HG03469 (cell line): Measurements from ENCODE around the gene TTLL3.
A peak's percentile ranks its signal among the peaks of the same experiment; 100 is the strongest.

Source experiments
- ATAC-seq: cut with Tn5 transposase; IDR thresholded peaks from one replicate; pipeline ENCODE4 v1.9.1; 2021; ENCODE audit warnings: mild to moderate bottlenecking, moderate library complexity, moderate number of reproducible peaks; ENCODE audit not compliant: unreplicated experiment

The TTLL3 gene

DNA sequence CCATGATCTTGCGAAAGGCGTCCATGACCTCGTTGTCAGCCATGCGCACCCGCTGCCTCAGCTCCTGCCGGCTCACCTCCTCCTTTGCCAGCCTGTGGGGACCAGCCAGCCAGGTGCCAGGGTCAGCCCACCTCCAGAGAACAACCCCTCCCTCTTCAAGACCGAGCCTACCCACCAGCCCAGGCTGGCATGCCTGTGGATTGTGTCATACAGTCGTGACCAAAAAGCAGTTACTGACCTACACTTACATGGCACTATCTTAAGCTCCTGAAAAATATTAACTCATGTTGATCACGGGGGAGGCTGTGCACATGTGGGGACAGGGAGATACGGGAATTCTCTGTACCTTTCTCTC is 29.6 kb upstream of the TTLL3 start:
- no peak for ATAC-seq

DNA sequence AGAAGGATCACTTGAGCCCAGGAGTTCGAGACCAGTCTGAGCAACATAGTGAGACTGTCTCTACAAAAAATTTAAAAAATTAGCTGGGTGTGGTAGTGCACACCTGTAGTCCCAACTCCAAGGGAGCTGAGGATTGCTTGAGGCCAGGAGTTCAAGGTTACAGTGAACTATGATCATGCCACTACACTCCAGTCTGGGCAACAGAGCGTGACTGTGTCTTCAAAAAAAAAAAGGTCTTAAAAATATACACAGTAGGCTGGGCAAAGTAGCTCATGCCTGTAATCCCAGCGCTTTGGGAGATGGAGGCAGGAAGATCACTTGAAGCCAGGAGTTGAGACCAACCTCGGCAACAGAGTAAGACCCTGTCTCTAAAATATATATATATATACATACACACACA is 29.2 kb upstream of the TTLL3 start:
- no peak for ATAC-seq

DNA sequence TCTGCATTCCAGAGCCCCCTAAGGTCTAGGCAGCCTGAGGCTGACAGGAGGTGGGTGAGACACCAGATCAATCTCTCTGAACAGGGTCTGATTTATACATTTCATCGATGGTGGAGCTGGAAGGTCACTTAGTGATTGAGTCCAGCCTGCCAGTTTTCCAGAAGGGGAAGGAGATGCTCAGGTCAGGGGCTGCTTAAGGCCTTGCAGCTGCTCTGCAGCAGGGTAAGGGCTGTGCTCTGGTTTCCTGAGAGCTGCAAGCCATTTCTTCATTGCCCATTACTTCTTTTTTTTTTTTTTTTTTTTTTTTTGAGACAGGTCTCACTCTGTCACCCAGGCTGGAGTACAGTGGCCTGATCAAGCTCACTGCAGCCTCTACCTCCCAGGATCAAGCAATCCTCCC is 28.5 kb upstream of the TTLL3 start:
- ATAC-seq, result no peak

DNA sequence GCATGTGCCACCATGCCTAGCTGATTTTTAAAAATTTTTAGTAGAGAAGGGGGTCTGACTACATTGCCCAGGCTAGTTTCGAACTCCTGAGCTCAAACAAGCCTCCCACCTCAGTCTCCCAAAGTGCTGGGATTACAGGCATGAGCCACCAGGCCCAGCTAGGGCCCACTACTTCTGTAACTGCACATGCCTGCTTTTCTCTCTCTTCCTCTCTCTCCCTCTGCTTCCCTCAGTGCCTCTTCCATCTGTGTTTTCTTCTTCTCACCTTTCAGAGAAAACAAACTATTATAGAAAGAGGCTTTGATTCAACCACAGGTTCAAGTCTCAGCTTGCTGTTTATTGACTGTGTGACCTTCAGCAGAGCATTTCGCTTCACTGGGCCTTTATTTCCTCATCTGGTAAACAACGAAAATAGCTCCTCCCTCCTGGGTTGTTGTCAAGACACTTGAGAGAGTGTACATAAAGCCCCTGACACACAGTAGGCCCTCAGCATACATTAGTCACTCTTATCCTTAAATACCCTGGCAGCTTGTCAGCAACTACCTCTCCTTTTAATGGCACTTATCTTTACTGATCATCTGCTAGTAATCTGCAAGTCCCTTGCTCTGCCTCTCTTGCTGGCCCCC is 28.0 kb upstream of the TTLL3 start:
- ATAC-seq, result no peak

DNA sequence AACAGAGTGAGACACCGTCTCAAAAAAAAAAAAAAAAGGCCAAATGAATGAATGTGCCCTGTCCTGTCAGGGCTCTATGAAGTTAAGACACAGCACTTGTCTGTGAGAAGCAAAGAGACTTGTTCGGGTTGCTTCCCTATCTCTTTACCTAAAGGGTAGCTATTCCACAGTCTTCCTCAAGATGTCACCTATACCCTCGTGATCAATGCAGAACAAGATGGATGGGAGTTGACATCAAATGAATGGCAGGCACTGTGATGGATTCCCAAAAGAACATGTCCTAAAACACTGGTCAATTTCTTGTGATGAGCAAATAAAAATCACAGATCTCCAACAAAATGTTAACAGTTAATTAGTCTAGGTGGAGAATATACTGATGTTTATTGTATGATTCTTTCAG is 27.3 kb upstream of the TTLL3 start:
- no peak for ATAC-seq

DNA sequence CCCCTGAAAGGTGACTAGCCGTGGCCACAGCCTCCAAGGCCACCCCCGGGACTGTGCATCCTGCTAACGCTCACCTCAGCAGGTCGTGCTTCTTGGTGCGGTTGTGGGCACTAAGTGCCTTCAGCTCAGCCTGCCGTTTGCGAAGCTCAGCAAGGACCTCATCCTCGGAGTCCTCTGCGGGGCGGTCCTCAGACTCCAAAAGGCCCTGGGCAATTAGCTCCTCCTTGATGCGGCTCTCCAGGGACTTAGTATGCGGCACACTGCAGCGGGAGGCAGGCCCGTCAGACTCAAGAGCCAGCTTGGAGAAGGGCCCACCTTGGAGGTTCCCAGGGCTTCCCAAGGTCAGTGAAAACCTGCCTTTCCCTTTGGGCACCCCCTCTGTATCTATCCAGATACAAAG is 26.1 kb upstream of the TTLL3 start:
- ATAC-seq, result no peak

DNA sequence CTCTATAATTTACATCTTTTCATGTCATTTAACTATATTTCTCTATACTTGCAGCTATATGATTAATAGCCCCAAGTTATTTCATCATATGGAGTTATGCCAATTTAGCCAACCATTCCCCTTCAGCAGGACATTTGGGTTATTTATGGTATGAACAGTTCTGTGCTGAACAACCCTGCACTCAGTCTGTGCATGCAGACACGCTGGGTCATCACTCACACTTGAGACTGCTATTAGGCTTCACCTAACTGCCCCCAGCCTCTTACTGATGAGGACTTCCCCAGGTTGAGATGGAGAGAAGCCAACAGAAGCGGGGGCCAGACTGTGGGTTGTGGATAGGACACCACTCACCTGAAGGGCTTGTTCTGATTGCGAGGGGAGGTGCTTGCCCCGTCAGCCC is 25.1 kb upstream of the TTLL3 start:
- no peak for ATAC-seq

DNA sequence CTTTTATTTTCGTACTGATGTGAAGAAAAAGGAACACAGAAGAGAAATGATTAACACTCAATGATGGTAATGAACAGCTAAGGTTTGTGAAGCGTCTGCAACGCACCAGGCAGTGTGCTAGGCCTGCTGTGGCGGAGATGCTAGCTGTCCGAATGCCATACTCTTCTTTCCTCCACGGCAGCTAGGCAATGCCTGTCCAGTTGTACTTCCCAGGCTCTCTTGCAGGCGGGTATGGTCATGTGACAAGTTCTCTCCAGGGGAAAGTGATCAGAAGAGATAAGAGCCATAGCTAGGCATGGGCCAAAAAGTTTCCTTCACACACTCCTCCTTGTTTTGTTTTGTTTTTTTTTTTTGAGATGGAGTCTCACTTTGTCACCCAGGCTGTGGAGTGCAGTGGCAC is 24.5 kb upstream of the TTLL3 start:
- ATAC-seq, result no peak

DNA sequence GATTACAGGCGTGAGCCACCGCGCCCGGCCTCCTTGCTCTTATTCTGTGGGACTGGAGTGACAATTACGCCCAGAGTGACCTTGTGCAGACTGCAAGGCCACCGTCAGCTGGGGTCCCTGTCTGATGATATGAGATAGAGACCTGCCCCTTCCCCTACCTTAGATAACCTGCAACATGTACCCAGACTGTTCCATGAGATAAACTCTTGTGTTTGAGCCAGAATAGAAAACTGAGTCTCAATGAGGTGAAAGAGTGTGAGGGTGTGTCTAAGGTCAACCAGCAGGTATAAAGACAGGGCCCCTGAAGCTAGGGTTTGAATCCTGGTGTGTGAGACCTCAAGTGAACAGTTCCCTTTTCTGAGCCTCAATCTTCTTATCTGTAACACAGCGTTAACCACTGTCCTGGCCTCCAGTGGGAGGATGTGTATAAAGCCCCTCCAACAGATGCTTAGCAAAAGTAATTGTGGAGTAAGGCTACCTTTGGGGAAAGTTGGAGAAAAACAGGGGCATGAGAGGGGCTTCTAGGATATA is 23.8 kb upstream of the TTLL3 start:
- ATAC-seq, result no peak

DNA sequence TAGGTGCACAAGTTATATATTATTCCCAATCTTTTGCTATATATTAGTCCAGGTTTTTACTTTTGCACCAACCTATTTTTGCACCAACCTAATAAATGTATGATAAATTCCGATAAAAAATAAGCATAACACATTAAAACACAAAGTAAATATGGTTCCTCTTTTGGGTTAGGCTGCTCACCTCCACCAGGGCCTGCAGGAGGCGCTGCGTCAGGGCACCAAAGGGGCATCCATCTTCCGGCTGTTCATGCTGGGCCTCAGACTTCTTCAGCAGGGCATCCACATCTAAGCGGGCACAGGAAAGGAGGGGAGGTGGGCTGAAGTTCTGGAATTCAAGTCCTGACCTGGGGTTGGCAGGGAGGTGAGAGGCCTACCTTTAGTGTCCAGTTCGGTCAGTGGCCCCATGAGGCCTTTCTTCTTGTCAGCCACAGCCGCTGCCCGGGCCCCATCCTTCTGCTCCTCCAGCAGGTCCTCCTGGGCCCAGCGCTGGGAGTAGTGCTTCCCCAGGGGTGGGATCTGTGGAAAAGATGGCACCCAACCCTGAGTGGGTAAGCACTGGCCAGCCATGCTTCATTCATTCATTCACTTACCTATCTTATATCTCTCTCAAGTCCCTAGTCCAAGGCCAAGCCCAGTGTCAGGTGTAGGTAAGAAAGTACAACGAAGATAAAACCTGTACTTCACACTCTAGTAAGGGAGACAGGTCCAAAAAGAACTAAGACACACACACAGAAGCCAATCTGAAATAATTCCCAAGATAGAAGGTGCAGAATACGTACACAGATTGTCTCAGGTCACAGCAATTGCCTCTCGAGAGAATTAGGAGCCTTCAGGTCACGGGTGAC is 23.0 kb upstream of the TTLL3 start:
- ATAC-seq, result no peak

DNA sequence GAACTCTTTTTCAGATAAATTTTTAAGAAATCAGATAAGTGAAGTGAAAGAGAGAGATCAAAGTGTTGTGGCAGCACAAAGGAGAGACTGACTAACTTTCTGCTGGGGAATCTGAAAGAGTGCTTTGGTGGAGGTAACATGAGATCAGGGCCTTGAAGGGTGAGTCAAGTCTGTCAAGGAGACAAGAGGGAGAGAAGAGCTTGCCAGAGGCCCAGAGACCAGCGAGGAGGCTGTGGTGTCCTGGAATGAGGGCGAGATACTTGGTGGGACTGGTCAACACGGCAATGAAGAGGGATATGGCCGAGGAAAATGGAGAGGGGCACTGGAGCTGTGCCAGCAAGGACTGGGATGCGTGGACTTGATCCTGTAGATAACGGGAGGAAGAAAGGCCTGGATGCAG is 22.3 kb upstream of the TTLL3 start:
- no peak for ATAC-seq

DNA sequence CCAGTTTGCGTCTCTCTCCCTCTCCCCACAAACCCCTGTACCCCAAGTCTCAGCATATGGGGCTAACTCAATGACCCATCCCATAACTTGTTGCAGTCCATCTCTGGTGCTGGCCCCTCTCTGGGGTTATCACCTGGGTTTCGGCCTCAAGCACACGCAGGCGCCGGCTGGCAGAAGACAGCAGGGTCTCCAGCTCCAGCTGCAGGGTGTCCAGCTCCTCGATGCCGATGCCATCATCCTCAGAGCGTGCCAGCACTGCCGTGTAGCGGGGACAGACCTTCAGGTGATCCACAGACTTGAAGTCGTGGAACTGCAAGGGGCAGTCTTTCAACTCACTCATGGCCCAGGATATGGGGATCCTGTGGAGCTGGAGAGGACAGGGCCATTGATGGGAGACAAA is 18.9 kb upstream of the TTLL3 start:
- no peak for ATAC-seq

DNA sequence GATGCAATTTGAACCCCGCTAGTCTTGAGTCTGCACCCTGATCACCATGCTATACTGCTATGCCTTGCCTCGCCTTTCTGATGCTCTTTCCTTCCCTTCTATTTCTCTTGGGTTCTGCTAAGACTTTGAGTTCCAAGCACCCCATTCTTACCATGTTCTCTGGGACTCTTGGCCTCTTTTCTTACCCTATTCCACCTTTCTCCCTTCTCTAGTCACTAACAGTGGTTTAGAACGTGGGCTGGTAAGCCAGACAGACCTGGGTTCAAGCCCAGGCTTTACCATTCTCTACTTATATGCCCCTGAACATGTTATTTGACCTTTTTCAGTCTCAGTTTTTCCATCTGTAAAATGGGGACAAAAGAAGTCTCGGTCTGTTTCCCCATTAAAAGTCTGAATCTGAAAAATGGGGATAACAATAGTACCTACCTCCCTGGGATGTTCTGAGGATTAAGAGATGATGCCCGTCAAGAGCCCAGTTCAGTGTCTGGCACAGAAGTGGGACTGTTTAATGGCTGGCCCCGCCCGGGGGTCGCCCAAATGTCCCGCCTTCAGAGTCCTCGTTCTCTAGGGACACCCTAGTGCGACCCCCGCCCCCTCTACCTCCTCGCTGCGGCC is 18.2 kb upstream of the TTLL3 start:
- no peak for ATAC-seq

DNA sequence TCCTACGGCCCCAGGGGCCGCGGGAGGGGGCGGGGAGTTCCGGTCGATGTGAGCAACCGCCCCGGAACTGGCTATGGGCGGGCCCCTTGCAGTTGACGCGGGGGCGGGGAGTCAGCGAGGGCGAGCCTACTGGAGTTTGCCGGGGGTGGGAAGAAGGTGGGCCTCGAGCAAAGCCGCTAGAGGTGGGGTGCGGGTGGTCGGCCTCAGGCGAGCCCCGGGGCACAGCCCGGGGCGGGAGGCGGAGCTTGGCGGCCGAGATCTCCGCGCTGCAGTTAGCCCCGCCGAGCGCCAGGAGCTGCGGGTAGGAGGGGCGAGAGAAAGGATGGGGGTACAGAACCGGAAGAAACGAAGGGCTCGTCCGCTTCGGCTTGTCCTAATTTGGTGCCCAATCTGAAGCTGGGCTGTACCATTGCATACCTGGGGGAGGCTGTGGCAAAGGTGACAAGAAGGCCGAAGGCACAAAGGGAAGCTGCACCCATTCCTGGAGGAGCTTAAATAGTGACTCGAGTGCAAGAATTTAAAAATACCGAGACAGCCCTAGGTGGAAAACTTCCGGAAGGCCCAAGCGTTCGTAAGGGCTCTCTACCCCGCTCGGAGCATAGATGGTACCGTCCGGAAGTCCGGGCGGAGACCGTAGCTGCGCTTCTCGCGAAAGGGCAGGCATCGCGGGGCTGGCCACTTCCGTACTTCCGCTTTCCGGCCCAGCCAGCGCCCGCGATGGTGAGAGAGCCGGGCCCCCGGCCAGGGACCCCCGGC is 17.5 kb upstream of the TTLL3 start, which contains the start of the genes ARPC4 and TADA3:
Gene ARPC4 (plus strand): TSS at position 678 of the 756 bp plus-strand sequence. CDS start 40 bp downstream, at position 718.
Gene TADA3 (minus strand): TSS at position 69 of the 756 bp plus-strand sequence. CDS start 1,007 bp downstream, outside the sequence.
- peak; percentile 54 for ATAC-seq

DNA sequence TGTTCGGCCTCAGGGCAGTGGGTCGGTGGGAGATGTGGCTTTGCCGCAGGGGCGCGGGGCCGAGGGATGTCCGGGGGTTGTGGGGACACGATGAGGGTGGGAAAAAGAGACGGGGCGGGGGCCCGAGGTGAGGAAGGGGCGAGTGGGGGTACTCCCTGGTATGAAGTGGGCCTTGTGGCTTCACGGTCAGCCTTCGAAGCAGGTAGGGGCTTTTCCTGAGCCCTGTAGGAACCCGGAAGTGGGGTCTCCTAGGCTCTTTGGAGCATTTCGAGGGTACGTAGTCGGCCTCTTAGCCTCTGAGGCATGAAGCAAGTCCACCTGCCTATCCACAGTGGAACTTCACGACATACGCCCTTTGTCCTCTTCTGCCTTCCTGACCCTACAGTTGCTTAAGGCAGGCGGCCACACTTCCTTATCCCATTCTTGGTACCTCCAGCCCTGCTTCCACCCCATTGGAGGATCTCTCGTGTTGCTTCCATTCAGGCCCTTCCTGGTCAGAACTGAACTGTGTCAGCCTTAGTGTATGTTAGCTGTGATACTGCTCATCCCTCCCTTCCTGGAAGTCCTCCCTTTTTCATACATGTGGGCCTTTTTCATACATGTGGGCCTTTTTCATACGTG is 16.8 kb upstream of the TTLL3 start:
- no peak for ATAC-seq

DNA sequence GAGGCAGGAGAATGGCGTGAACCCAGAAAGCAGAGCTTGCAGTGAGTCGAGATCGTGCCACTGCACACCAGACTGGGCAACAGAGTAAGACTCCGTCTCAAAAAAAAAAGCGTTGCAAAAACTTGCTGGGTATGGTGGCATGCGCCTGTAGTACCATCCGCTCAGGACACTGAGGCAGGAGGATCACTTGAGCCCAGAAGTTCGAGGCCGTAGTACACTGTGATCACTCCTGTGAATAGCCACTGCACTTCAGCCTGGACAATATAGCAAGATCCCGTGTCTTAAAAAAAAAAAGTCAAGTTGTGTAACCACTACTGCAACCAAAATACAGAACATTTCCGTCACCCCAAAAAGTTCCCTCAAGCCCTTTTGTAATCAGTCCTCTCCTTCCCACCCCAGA is 15.7 kb upstream of the TTLL3 start:
- ATAC-seq, result no peak

DNA sequence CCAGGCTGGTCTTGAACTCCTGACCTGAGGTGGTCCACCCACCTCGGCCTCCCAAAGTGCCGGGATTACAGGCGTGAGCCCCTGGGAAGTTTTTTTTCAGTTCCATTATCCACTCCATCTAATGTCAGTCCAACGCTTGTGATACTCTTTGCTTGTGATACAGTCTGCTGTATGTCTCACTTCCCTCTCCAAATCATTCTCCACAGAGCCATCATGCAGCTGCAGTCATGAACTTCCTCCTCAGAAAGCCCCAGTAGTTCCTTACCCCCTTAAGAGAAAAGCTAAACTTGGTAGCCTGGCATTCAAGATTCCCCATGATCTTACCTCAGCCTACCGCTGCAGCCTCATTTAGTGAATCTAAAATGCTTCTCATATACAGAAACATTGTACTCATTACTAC is 14.9 kb upstream of the TTLL3 start:
- no peak for ATAC-seq

DNA sequence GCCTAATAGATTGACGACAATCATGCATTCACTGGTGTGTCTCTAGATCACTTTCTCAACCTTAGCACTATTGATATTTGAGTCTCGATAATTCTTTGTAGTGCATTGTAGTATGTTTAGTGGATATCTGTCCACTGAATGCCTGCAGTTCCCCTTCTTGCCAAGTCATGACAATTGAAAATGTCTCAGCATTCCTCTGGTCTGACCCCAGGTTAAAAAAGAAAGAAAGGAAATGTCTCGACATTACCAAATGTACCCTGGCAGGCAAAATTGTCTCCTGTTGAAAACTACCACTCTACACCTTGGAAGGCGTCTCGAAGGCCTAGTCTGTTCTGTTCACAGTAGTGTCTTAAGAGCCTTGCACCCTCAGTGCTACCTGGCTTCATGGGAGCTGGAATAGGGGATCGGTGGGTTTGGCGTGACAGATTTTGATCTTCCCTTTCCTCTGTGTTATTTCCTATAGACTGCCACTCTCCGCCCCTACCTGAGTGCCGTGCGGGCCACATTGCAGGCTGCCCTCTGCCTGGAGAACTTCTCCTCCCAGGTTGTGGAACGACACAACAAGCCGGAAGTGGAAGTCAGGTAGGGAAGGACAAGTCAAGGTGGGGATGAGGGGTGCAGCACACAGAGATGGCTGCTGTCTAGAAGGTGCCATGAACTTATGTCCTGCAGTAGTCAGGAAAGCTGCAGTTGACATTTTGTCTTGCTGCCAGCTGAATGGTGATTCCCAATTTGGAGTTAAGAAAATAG is 12.7 kb upstream of the TTLL3 start:
- ATAC-seq, result no peak

DNA sequence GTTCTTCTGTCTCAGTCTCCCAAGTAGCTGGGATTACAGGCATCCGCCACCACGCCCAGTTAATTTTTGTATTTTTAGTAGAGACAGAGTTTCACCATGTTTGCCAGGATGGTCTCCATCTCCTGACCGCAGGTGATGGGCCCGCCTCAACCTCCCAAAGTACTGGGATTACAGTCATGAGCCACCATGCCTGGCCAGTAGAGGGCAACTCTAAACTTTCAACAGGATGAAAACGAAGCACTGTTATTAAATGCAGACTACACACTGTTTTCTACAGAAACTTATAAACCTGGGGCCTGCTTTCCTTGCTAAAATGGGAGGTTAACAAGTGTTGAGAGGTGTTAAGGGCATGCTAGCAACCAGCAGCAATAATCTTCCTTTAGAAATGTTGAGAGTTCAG is 9.5 kb upstream of the TTLL3 start:
- ATAC-seq, result no peak

DNA sequence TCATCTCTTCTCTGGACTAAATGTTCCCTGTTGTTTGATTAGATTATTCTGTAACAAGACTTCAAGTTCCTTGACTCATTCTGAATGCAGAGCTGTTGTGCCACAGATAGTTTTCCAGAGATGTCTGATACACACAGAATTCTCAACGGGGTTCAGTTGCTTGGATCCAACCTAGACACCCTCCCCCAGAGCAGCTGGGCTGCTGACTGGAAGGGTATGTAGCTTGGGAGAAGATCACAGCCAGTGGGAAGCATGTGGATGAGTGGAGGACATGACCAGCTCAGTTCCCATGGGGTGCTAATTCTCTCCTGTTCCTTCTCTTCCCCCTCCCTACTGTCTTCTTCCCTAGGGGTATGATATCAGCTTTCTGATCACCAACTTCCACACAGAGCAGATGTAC is 6.6 kb upstream of the TTLL3 start:
- no peak for ATAC-seq
